ENCODE results near the gene EPHA8. TPM values are rescaled to one million over a fixed set of nuclear protein-coding genes. Genes with fewer than 3 reads are reported as not detected.

EPHA8 gene
- total RNA-seq, 1 donor from 2014 or later = 0.23 TPM

DNA sequence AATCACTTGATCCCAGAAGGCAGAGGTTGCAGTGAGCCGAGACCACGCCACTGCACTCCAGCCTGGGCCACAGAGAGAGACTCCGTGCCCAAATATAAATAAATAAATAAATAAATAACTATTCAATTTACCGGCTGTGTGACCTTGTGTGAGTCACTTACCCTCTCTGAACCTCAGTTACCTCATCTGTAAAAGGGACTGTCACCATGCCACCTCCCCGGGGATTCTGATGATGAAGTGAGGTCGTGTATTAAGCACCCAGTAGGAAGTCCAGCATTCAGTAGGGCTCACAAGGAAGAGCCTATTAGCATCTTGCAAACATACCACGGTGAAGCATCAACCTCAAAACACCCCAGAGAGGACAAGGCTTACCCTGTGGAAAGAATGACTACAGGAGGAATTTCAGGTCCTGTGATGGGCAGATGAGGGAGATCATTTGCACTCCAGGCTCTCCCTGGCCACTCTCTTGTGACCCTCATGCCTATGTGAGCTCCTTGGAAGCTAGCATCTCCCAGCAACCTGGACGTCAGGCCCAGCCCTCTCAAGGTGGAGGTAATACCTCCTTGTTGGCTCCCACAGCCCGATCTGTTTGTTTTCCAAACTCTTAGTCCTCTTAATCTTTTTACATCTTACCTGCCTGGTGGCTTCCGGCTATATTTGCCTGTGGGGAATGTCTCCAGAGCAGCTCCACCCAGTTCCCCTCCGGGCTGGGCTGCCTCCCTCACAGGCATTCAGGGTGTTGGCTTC lies 65.6 kb downstream of the EPHA8 start:
- no peak for DNase-seq (ENCODE audit: low read depth)
- Mint-ChIP-seq H3K27me3 (ENCODE audit: low read depth, unreplicated experiment) (peaks cover 62% of the 10 kb centered on the region), H3K9me3 (ENCODE audit: unreplicated experiment) (peaks cover 3% of the 10 kb centered on the region), H3K4me1 (ENCODE audit: low read depth, unreplicated experiment) (no peaks in the 10 kb centered on the region), H3K4me3 (ENCODE audit: unreplicated experiment) (no peak overlapping the region), H3K27ac (ENCODE audit: unreplicated experiment) (no peak overlapping the region), H3K36me3 (ENCODE audit: low read depth, unreplicated experiment) (peaks cover 2% of the 10 kb centered on the region)
- H3K4me1 ChIP-seq (ENCODE audit: insufficient read depth, low read length) = no peaks in the 10 kb centered on the region
- H3K79me2 ChIP-seq (ENCODE audit: insufficient read depth, low read length) = no peaks in the 10 kb centered on the region
- H4K20me1 ChIP-seq (ENCODE audit: insufficient read depth, low read length) = no peaks in the 10 kb centered on the region
- peaks cover 60% of the 10 kb centered on the region for H3K27me3 ChIP-seq (ENCODE audit: insufficient read depth, low read length)
- FAIRE-seq = no peak
- no peak overlapping the region for H3K27ac ChIP-seq (ENCODE audit: low read depth, low read length)
- no peak overlapping the region for H3K4me3 ChIP-seq (ENCODE audit: insufficient read depth, low read depth, low read length)
- no peak overlapping the region for H3K4me2 ChIP-seq (ENCODE audit: low read length)
- no peak overlapping the region for H3K9ac ChIP-seq (ENCODE audit: low read length)
- no peaks in the 10 kb centered on the region for H3K9me3 ChIP-seq (ENCODE audit: insufficient read depth, low read depth, low read length)
- H2AFZ ChIP-seq (ENCODE audit: low read depth, low read length) = no peak overlapping the region
- TF ChIP-seq, protein P1, sequence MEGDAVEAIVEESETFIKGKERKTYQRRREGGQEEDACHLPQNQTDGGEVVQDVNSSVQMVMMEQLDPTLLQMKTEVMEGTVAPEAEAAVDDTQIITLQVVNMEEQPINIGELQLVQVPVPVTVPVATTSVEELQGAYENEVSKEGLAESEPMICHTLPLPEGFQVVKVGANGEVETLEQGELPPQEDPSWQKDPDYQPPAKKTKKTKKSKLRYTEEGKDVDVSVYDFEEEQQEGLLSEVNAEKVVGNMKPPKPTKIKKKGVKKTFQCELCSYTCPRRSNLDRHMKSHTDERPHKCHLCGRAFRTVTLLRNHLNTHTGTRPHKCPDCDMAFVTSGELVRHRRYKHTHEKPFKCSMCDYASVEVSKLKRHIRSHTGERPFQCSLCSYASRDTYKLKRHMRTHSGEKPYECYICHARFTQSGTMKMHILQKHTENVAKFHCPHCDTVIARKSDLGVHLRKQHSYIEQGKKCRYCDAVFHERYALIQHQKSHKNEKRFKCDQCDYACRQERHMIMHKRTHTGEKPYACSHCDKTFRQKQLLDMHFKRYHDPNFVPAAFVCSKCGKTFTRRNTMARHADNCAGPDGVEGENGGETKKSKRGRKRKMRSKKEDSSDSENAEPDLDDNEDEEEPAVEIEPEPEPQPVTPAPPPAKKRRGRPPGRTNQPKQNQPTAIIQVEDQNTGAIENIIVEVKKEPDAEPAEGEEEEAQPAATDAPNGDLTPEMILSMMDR (IDR thresholded peaks at IDR 0.05; ENCODE audit: insufficient read depth, low read depth, low read length) = no peak
- no peak for TF ChIP-seq EZH2 (IDR thresholded peaks at IDR 0.05; ENCODE audit: insufficient read depth, low read length)
- no peaks in the 10 kb centered on the region for H3K36me3 ChIP-seq (ENCODE audit: insufficient read depth, low read length)

DNA sequence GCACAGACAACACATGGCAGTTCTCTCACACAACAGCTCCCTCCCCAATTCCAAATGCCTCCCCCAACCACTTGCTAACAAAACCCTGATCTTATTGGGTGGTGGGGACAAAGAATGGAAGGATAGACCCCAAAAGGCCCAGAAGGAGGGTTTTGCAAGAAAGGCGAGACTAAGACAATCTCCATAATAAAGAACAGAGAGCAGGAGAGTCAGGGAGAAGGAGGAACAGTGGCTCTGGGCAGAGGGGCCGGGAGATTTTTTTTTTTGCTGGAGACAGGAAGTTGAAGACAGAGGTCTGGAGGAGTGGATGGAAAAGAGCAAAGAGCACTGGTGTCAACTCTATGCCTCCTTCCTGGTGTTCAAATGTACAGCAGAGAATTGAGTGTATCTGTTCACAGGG lies 66.6 kb downstream of the EPHA8 start:
- no peak overlapping the region for H3K4me3 Mint-ChIP-seq (ENCODE audit: unreplicated experiment)
- FAIRE-seq (no peak), DNase-seq (ENCODE audit: low read depth) (no peak)
- peaks cover 2% of the 10 kb centered on the region for H3K36me3 Mint-ChIP-seq (ENCODE audit: low read depth, unreplicated experiment)
- H3K27me3 Mint-ChIP-seq (ENCODE audit: low read depth, unreplicated experiment) = peaks cover 53% of the 10 kb centered on the region
- peaks cover 3% of the 10 kb centered on the region for H3K9me3 Mint-ChIP-seq (ENCODE audit: unreplicated experiment)
- Histone ChIP-seq H3K9ac (ENCODE audit: low read length) (no peak overlapping the region), H3K4me1 (ENCODE audit: insufficient read depth, low read length) (no peaks in the 10 kb centered on the region), H4K20me1 (ENCODE audit: insufficient read depth, low read length) (no peaks in the 10 kb centered on the region), H2AFZ (ENCODE audit: low read depth, low read length) (no peak overlapping the region), H3K27me3 (ENCODE audit: insufficient read depth, low read length) (peaks cover 60% of the 10 kb centered on the region), H3K27ac (ENCODE audit: low read depth, low read length) (no peak overlapping the region), H3K4me3 (ENCODE audit: insufficient read depth, low read depth, low read length) (no peak overlapping the region), H3K9me3 (ENCODE audit: insufficient read depth, low read depth, low read length) (no peaks in the 10 kb centered on the region), H3K36me3 (ENCODE audit: insufficient read depth, low read length) (no peaks in the 10 kb centered on the region), H3K4me2 (ENCODE audit: low read length) (no peak overlapping the region), H3K79me2 (ENCODE audit: insufficient read depth, low read length) (no peaks in the 10 kb centered on the region)
- no peak for TF ChIP-seq EZH2 (IDR thresholded peaks at IDR 0.05; ENCODE audit: insufficient read depth, low read length)
- TF ChIP-seq, protein P1 (IDR thresholded peaks at IDR 0.05; ENCODE audit: insufficient read depth, low read depth, low read length) = no peak
- no peaks in the 10 kb centered on the region for H3K4me1 Mint-ChIP-seq (ENCODE audit: low read depth, unreplicated experiment)
- no peak overlapping the region for H3K27ac Mint-ChIP-seq (ENCODE audit: unreplicated experiment)

All from astrocyte (in vitro differentiated cells and primary cell).